Stimulated activated CD4-positive, alpha-beta T cell treated with anti-CD3 and anti-CD28 coated beads, Interleukin-4, amount 100 ng/mL, for 1 hour (primary cell): ENCODE data around the gene UBIAD1.
"Not testable (repeated sequence)": the region's sequence is repeated elsewhere in the genome, so short reads cannot be mapped to it uniquely, and the experiment has no call there.

Experiments
- DNase-seq: peaks from one replicate; pipeline ENCODE4 v3.0.0-alpha.2; 2020

UBIAD1 gene

GRCh38 chr1:11280719-11281376 is 7.8 kb downstream of the UBIAD1 start:
- DNase-seq: no peak

DNA sequence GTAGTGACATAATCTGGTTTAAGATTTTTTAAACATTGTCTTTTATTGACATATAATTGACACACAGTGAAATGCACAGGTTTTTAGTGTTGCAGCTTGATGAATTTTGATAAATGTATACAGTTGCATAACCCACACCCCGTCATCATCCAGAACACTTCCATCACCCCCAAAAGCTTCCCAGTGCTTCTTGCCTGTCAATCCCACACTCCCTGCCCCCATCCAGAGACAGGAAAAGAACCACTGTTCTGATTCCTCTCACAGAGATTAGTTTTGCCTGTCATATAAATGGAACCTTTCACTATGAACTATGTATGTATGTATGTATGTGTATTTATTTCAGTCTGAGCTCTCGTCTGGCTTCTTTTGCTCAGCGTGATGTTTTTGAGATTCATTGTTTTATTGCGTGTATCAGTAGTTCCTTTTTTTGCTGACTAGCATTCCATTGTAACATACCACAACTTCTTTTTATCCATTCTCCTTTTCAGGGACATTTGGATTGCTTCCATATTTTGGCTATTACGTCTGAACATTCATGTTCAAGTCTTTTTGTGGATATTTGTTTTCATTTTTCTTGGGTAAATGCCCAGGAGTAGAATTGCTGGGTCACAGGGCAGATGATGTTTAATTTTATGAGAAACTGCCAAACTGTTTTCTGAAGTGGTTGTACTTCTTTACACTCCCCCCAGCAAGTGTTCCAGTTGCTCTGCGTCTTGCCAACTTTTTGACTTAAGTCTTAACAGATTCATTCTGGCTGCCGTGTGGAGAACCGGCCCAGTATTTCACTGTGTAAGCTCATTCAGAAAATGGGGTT is 8.7 kb downstream of the UBIAD1 start:
- no peak for DNase-seq

DNA sequence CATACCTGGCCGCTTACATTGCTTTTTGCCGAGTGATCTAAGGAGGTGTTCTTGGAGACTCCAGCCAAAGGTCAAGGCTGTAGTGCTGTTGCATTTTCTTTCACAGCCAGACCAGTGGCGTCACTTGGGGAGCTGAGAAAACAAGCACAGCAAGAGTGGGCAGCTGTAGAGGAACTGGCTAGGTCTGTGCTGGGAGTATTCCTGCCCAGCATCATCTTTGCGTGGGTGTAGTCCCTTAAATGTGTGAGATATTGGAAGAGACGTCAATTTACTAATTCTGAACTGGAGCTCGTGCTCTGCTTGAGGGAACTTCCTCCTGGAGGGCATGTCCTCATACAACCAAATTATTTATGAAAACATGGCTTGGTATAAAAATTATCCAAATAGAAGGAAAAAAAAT is 10.2 kb downstream of the UBIAD1 start:
- no peak for DNase-seq

DNA sequence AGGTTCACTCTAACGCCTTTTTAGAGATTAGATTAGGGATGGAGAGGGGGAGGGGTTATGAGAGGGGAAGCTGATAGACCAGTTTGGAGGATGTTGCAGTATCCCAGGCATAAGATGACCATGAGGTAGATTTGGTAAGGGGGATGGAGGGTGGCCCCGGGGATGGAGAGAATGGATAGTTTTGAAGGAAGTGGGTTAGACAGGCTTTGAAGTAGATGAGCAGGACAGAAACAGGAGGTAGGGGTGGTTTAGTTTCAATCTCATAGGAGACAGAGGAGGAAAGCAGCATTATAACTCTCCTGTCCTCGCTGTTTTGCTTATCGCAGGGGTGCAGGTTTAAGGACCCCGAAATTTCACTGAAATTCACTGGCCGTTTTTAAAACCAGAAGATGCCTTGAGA is 11.8 kb downstream of the UBIAD1 start:
- no peak for DNase-seq

- no peak for DNase-seq
Observed at GRCh38 chr1:11285883-11286734, 13.1 kb downstream of the UBIAD1 start.

- no peak for DNase-seq
Observed at GRCh38 chr1:11286735-11287410, 13.9 kb downstream of the UBIAD1 start.

DNA sequence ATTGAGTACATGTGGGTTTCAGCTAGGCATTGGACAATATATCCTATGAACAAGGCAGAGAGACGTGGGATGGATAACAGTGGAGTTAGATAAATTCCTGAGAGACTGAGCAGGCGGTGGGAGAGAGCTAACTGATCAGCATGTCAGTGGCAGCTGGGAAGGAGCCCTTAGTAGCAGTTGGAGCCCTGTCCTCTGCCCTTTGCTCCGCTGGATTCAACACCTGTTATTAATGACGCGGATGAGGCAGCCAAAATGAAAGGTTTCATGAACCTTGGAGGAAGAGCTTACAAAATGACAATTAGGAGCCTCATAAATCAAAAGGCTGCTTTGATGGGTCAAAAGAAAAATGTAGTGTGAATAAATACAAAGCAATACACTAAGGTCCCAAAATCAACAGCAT is 16.1 kb downstream of the UBIAD1 start:
- DNase-seq: no peak

DNA sequence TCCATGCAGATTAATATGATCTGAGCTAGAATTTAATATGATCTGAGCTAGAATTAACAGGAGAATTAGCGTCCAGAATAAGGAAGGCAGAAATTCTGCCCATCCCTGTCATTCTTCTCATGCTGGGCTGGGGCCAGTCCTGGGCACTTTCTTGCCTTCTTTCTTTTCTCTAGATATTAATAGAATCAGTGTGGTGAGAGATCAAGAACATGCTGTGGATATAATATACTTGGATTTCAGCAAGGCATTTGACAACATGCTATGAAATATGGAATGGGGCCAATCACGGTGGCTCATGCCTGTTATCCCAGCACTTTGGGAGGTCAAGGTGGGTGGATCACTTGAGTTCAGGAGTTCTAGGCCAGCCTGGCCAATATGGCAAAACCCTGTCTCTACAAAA is 18.1 kb downstream of the UBIAD1 start:
- no peak for DNase-seq

- DNase-seq: no peak
Observed at GRCh38 chr1:11293856-11294255, 20.9 kb downstream of the UBIAD1 start.

DNA sequence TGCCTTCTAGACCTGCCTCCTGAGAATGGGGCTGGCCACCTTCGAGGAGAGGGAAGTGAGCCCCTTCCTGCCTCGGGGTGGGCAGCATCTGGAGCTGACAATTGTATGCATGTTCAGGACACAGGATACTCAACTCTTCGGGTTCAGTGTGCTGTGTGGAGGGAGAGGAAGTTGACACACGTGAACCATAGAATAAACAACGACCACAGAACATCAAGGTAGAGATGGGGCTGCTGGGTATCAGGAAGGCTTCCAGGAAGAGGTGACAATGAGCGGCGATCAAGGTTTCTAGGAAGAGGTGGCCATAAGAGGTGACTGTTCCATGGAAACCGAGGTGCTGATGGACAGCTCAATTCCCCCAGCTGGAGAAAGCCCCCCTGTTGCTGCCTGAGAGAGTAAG is 22.0 kb downstream of the UBIAD1 start:
- DNase-seq: no peak

DNA sequence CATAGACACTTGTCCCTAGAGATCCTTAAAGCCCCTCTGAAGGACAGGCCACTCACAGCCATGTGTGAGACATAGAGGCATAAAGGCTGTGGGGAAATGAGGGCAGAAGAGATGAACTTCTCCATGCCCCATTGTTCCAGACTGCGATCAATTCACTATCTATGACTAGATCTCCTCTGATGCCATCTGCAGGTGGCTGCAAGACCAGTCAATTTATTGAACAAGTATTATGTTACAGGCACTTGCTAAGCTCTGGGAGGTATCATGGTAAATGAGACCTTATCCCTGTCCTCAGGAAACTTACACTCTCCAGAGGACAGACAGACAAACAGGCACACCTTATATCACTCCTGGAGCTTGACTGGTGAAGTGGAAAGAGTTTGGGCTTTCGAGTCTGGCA is 22.9 kb downstream of the UBIAD1 start:
- DNase-seq: no peak

DNA sequence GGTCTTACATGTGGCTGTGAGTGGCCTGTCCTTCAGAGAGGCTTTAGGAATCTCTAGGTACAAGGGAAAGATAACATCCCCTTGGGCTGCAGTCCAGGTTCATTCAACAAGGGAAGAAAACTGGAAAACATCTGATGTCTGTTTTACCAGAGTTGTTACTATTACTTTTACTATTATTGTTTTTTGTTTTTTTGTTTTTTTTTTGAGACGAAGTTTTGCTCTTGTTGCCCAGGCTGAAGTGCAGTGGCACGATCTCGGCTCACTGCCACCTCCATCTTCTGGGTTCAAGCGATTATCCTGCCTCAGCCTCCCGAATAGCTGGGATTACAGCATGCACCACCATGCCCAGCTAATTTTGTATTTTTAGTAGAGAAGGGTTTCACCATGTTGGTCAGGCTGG is 24.8 kb downstream of the UBIAD1 start:
- not testable (repeated sequence) for DNase-seq

GRCh38 chr1:11298390-11299224 is 25.6 kb downstream of the UBIAD1 start:
- DNase-seq: no peak

GRCh38 chr1:11299225-11299574 is 26.2 kb downstream of the UBIAD1 start:
- DNase-seq: no peak

- no peak for DNase-seq
Observed at GRCh38 chr1:11301601-11302000, 28.6 kb downstream of the UBIAD1 start.

DNA sequence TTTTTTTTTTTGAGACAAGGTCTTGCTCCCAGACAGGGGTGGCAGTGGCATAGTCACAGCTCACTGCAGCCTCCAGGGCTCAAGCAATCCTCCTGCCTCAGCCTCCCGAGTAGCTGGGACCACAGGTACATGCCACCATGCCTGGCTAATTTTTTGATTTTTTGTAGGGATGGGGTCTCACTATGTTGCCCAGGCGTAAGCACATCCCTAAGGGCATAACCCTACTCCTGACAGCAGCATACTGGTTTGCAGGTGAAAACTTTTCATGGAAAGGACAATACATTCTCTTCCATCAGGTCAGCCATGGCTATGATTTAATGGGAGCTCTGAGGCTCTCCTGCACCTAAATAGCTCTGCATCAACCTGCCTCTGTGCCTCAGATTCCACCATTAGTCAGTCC is 29.4 kb downstream of the UBIAD1 start:
- DNase-seq: no peak

DNA sequence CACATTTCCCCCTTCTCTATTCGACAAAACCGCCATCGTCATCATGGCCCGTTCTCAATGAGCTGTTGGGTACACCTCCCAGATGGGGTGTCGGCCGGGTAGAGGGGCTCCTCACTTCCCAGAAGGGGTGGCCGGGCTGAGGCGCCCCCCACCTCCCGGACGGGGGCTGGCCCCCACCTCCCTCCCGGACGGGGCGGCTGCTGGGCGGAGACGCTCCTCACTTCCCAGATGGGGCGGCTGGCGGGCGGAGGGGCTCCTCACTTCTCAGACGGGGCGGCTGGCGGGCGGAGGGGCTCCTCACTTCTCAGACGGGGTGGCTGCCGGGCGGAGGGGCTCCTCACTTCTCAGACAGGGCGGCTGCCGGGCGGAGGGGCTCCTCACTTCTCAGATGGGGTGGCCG is 32.5 kb downstream of the UBIAD1 start:
- DNase-seq: not testable (repeated sequence)

DNA sequence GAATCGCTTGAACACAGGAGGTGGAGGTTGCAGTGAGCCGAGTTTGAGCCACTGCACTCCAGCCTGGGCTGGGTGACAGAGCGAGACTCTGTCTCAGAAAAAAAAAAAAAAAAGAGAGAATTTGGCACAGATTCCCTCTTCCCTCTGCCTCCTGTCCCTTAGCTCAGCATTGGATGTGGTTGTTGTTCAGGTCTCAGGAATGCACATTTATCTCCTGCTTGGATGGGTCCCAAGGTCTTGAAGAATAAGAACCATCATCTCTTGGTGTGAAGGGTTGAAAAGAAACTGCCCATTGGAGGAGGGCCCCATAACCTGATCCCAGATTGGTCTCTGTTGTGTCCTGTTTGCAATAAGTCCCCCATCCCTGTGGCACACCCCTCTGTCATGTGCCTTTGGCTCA is 34.9 kb downstream of the UBIAD1 start:
- DNase-seq: no peak

GRCh38 chr1:11308699-11309224 is 35.8 kb downstream of the UBIAD1 start:
- DNase-seq: no peak

GRCh38 chr1:11309385-11309784 is 36.4 kb downstream of the UBIAD1 start:
- no peak for DNase-seq

DNA sequence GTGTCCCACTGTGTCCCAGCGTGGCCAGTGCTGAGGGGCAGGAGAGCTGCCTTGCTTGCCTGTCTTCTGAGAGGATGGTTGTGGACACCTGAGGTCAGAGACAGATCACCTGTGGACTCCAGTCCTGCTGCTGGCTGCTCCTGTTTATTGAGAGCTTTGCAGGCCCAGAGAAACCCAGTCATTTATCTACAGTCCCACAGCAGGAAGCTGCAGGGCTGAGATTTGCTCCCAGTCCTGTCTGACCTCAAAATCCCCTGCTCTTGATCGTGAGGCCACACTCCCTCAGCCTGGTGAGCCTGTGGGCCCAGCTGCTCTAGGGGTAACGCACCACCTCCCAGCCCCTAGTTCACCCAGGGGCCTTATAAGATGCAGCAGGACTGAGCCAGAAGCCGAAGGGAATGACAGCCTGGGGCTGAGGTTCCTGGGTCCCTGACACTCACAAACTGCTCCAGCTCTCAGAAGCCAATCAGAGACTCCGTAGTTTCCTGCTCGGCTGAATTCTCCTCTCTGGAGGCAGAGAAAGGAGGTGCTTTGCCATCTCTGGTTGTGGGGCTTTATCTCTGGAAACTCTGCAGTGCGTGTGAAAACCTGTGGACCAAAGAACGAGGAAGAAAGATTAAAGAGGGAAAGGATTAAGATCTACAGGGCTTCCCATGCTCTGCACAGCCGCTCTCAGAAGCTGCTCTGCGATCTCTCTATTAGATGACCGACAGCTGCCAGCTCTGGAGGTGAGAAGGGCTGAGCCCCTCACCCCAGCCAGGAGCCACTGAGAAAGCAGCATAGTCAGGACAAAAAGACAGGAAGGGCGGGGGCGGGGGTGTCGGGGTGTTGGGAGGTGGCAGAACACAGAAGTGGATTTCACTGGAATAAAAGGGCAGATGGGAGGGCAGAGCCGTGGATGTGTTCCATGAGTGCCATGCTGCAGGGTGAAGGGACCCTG is 39.1 kb downstream of the UBIAD1 start:
- no peak for DNase-seq
